Measurements from ENCODE around the gene ZNF30. TPM values are rescaled to one million over a fixed set of nuclear protein-coding genes. Genes with fewer than 3 reads are reported as not detected.

The ZNF30 gene
- total RNA-seq, 1 donor from 2014 or later: 3.5 TPM

DNA sequence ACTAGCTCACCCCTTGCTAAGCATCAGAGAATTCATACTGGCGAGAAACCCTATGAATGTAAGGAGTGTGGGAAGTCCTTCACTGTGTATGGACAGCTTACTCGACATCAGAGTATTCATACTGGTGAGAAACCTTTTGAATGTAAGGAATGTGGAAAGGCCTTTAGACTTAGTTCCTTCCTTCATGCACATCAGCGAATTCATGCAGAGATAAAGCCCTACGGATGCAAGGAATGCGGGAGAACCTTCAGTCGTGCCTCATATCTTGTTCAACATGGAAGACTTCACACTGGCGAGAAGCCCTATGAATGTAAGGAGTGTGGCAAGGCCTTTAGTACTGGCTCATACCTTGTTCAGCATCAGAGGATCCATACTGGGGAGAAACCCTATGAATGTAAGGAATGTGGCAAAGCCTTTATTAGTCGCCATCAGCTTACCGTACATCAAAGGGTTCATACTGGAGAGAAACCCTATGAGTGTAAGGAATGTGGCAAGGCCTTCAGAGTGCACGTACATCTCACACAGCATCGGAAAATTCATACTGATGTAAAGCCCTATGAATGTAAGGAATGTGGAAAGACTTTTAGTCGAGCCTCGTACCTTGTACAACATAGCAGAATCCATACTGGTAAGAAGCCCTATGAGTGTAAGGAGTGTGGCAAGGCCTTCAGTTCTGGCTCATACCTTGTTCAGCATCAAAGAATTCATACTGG lies 17.3 kb downstream of the ZNF30 start:
- TF ChIP-seq, protein P1, sequence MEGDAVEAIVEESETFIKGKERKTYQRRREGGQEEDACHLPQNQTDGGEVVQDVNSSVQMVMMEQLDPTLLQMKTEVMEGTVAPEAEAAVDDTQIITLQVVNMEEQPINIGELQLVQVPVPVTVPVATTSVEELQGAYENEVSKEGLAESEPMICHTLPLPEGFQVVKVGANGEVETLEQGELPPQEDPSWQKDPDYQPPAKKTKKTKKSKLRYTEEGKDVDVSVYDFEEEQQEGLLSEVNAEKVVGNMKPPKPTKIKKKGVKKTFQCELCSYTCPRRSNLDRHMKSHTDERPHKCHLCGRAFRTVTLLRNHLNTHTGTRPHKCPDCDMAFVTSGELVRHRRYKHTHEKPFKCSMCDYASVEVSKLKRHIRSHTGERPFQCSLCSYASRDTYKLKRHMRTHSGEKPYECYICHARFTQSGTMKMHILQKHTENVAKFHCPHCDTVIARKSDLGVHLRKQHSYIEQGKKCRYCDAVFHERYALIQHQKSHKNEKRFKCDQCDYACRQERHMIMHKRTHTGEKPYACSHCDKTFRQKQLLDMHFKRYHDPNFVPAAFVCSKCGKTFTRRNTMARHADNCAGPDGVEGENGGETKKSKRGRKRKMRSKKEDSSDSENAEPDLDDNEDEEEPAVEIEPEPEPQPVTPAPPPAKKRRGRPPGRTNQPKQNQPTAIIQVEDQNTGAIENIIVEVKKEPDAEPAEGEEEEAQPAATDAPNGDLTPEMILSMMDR (IDR thresholded peaks at IDR 0.05): no peak
- ATAC-seq (no peak), DNase-seq (no peak)
- Histone ChIP-seq H3K27ac (no peak overlapping the region), H3K36me3 (peaks cover 22% of the 10 kb centered on the region), H3K4me3 (no peak overlapping the region), H3K27me3 (ENCODE audit: low read depth) (no peaks in the 10 kb centered on the region), H3K9me3 (peaks cover 71% of the 10 kb centered on the region), H3K4me1 (no peaks in the 10 kb centered on the region)
- intact Hi-C loops (cut with DNase I): no loop called here

DNA sequence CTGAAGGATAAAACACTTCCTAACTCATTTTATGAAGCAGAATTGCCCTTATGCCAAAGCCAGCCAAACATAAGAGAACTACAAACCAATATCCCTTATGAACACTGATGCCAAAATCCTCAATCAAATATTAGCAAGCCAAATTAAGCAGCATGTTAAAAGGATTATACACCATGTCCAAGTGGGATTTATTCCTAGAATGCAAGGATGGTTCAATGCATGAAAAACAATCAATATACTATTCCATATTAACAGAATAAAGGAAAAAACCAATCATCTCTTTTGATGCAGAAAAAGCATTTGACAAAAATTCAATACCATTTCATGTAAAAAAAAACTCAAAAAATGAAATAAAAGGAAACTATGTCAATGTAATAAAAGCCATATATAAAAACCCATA lies 26.4 kb downstream of the ZNF30 start:
- H3K27ac ChIP-seq: no peak overlapping the region
- H3K4me3 ChIP-seq: no peak overlapping the region
- H3K9me3 ChIP-seq: peaks cover 88% of the 10 kb centered on the region
- H3K27me3 ChIP-seq (ENCODE audit: low read depth): no peaks in the 10 kb centered on the region
- DNase-seq (no peak), ATAC-seq (no peak)
- H3K4me1 ChIP-seq: no peaks in the 10 kb centered on the region
- peaks cover 14% of the 10 kb centered on the region for H3K36me3 ChIP-seq
- TF ChIP-seq, protein P1 (IDR thresholded peaks at IDR 0.05): no peak
- intact Hi-C loops (cut with DNase I): no loop called here

DNA sequence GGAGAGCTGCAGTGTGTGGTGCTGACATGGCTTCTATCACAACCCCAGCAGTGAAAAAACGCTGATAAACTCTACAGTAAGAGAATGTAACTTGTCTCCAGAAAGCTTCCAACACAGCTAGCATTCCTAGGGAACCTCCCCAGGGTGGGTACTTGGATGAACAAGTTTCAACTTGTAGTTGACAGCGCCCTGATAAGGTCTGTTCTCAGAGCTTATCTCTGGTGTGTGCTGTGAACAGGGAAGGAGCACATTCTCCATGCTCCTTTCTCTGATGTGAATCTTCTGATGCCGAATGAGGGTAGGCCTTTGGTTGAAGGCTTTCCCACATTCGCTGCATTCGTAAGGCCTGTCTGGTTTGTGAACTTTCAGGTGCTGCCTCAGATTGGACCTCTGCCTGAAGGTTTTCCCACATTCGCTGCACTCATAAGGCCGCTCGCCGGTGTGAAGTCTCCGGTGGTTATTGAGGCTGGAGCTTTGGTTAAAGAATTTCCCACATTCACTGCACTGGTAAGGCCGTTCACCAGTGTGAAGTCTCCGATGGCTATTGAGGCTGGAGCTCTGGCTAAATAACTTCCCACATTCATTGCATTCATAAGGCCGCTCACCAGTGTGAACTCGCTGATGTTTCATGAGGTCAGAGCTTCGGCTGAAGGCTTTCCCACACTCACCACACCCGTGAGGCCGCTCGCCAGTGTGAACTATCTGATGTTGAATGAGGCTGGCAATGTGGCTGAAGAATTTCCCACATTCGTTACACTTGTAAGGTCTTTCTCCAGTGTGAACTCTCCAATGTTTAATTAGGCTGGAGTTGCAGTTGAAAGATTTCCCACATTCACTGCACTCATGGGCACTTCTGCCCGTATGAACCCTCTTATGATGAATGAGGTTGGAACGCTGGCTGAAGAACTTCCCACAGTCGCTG lies 31.4 kb downstream of the ZNF30 start:
- TF ChIP-seq, protein P1 (IDR thresholded peaks at IDR 0.05): no peak
- Histone ChIP-seq H3K27ac (no peak overlapping the region), H3K4me3 (no peak overlapping the region), H3K4me1 (peaks cover 5% of the 10 kb centered on the region), H3K36me3 (peaks cover 42% of the 10 kb centered on the region), H3K9me3 (peaks cover 83% of the 10 kb centered on the region), H3K27me3 (ENCODE audit: low read depth) (no peaks in the 10 kb centered on the region)
- ATAC-seq: no peak
- no peak for DNase-seq
- intact Hi-C loops (cut with DNase I): no loop called here

DNA sequence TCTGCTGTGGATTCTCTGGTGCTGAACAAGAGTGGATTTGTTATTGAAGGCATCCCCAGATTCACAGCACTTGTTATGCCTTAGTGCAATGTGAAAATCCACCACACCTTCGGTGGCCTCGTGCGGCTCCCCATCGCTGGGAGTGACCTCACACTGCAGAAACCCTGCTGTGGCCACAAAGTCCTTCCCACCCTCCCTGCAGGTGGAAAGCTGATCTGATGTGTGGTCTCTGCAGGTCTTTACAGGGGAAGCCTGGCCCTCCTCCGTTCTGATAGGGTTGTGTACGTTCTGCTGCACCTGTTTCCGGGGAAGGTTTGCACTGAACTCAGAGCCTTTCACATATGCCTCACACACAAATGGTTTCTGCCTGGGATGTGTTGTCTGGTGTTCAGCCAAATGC lies 32.3 kb downstream of the ZNF30 start:
- no peak for DNase-seq
- peaks cover 42% of the 10 kb centered on the region for H3K36me3 ChIP-seq
- intact Hi-C loops (cut with DNase I): no loop called here
- TF ChIP-seq, protein P1 (IDR thresholded peaks at IDR 0.05): no peak
- H3K4me1 ChIP-seq: peaks cover 6% of the 10 kb centered on the region
- H3K4me3 ChIP-seq: no peak overlapping the region
- peaks cover 74% of the 10 kb centered on the region for H3K9me3 ChIP-seq
- ATAC-seq: no peak
- no peak overlapping the region for H3K27ac ChIP-seq
- H3K27me3 ChIP-seq (ENCODE audit: low read depth): no peaks in the 10 kb centered on the region

DNA sequence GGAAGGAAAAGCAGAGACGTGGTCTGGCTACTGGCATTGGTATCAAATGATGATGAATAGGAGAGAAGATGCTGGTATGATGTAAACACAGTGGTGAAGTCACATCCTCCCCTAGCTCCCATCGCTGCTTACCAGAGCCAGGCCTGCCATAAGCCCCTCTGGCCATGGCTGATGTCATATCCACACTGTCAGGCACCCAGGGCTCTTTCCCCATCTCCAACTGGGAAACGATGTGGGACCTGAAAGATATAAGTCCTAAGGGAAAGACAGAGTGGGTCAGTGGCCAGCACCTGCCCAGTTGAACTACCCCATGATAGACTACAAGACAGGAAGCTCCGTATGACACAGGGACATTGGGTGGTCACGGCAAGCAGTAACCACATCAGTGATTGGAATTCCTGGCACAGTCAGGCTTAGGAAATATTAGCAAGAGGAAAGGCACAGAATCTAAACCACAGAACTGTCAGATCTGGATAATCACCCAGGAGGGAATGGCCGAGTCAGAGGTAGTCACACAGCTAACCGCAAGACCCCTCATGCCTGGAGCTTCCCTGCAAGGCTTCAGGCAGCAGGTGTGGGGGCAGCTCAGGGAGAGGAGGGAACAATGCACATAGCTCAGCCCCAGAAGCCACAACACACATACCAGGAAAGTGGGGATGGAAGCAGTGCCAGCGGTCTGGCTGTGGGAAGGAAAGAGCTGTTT lies 33.6 kb downstream of the ZNF30 start:
- TF ChIP-seq, protein P1 (IDR thresholded peaks at IDR 0.05): no peak
- DNase-seq (no peak), ATAC-seq (no peak)
- intact Hi-C loops (cut with DNase I): no loop called here
- no peaks in the 10 kb centered on the region for H3K27me3 ChIP-seq (ENCODE audit: low read depth)
- H3K9me3 ChIP-seq: peaks cover 63% of the 10 kb centered on the region
- no peak overlapping the region for H3K27ac ChIP-seq
- peaks cover 42% of the 10 kb centered on the region for H3K36me3 ChIP-seq
- H3K4me3 ChIP-seq: no peak overlapping the region
- peaks cover 11% of the 10 kb centered on the region for H3K4me1 ChIP-seq

Data from lower lobe of right lung (tissue), 2 donors.